Amniotic stem cell (primary cell): ENCODE measurements around the gene PRKN.

ENCODE experiments used
- DNase-seq: peaks from one replicate; lab custom pipeline; 2025; lab: John Stamatoyannopoulos, UW

Gene PRKN

DNA sequence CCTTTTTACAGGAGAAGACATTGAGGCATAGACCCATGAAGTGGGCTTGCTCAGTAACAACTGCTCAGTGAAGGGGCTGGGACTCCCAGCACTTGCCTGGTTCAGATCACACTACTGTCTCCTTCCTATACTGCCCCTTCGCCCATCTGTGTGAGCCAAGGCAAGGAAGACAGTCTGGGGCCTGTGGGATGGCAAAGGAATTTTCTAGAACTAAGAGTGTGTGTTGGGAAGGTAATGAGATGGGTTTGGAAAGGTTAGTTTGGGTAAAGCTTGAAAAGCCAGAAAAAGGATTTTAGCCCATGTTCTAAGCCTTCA lies 1240.4 kb downstream of the PRKN start:
- DNase-seq: no peak

GRCh38 chr6:161486361-161487216 lies 1241.0 kb downstream of the PRKN start:
- DNase-seq: peak; percentile 52

DNA sequence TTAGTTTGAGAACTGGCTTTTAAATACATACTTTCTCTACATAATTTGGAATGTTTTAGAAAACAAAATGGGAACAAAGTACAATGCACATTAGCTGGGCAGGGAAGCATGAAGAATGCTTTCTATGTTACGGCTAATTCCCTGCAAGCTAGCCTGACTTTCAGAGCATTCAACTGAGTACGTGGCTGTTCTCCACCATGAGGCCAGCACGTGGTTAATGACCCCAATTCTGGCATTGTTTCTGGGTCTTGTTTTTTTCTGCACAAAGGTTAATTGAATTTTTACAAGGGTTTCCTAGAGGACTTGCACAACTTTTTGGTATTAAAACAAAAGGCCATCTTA lies 1245.1 kb downstream of the PRKN start:
- DNase-seq: no peak

DNA sequence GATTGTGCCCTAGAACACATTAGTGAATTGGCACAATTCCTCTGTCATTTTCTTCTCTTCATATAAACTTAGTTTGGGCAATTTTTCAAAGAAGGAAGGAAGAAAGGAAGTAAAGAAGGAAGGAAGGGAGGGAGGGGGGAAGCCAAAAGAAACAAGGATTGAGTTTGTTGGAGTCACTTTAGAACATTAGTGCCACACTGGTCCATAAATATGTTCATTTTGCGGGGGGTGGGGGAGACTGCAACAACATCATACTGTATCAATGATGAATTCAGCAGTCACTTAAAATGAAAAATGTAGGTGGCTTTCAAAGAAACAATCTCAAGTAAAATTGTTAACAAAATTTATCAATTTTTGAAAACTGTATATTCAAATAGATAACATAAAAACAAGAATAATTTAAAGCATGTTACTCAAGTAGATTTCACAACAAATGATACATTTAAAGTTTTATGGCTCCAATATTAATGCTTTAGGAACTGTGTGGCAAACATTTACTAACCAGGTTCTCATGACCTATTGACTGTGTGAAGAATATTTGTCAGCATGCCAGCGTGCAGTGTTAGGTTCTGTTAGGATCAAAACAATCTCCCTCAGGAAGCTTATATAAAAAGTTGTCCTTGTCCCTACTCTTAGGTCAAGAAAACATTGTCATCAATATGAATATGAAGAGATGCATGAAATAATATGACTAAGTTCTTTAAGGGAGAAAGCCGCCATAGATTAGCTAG lies 1245.6 kb downstream of the PRKN start:
- DNase-seq: no peak

DNA sequence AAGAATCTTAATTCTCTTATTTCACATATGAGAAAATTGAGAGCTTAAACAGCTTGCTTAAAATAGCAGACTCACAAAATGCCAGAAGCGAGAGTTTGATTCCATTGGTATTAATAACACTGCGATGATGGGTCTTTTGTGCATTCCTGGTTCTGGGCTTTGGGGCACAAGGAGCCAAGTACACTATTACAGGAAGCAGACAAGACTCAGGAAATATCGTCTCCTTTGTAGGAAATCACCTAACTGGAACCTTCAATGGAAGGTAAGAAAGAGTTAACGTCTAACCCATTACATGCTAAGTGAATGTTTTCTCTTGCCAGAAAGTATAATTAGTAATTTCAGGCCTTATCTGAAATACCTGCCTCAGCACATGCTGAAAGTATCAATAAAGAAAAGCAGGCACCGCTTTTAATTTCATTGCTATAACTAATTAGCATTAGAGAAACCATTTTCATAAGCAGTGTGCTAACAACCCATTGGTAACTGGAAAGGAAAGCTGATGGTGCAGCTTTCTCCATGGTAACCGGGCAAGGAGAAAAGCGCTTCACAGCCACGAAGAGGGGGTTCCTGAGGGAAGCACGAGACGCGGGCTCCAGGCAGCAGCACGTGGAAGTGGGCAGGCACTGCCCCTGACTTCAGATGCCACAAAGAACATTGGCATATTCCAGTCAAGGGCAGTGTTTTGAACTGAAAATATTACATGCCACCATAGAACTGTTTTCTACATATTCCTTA lies 1247.0 kb downstream of the PRKN start:
- no peak for DNase-seq

DNA sequence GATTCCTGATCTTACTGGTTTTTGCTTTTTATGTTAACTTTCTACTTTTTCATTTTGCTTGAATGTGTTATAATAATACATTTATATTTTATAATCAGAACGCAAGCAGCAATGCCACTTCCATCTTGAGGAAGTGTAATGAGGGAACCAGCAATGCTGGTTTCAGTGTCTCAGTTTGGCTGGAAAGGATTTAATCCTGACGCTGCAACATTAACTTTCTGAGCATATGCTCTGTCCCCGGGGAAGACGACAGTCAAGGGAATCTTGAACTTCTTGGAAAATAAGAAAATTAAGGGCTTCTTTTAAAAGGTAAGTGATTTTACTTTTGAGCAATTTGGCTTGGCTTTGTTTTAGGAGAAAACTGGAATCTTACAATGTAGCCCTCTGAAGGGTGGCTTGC lies 1248.2 kb downstream of the PRKN start:
- no peak for DNase-seq

DNA sequence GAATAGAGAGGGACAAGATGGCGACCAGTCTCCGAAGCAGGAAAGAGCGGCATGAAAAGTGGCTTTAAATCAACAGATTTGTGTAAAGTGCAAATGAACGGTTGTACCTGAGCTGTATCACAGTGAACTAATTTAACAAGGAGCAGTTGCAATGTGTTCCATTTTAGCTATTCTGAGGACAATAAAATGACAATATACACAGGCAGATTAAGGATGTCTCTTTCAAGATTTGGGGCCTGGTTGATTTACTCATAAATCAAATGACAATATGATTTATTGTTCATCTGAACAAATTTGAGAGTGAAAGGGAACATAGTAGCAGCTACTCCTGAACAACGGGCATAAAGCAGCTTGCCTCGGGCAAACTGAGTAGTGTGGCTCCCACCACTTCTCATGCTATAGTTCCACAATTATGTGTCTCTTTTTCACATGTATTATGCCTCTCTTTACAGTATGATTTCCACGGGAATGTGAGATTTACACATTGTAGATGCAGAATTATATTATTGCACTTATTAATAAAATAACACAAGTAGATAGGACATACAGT lies 1249.6 kb downstream of the PRKN start:
- DNase-seq: no peak

DNA sequence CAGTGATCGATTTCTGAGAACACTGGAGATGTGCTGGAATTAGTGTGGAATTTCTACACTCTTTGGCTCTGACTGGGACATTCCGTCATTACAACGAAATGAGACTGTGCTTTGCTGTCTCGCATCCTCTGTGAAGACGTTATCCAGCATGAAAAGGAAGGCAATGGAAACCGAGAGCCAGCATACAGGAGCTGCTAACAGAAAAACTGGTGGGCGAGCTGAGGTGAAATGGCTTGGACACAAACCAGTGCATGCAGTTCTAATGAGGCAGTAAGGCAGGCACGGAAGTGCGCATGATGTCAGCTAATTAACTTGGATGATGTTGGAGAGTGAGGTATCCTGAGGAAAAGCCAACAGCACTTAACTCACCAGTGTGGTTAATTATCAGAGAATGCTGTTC lies 1250.9 kb downstream of the PRKN start:
- no peak for DNase-seq

- no peak for DNase-seq
Observed at GRCh38 chr6:161465403-161465802, 1262.2 kb downstream of the PRKN start.

DNA sequence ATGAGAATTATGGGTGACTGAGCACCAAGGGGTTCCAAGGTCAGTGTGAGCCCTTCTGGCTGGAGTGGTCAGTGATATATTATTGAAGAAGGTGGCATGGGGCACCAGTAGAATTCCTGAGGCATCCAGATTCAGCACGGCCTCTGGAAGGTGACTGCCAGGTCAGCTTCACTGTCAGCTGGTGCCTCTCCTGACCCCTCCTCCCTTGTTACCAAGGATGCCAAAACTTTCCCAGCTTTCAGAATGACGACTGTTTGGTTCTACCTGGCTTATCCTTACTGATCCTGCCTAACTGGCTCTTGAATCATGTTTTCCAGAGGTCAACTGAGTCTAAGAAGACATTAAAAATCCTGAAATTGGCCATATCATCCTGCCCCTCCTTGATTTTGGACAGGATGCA lies 1264.5 kb downstream of the PRKN start:
- no peak for DNase-seq

DNA sequence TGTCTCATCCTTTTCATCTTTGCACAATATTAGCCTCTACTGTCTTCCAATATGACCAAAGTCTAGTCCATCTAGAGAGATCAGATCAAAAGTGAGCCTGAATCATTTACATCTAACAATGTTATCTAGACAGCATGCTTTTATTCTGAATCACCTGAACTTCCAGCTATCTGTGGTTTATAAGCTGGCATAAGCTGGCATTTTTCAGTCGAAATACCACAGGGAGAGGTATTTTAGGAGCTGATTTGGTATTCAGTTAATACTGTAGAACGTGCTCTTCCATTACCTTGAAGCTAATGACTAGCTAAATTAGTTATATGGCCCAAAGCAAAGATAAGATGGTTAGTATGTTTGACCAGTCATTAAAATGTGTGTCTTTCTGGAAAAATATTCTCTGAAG lies 1265.4 kb downstream of the PRKN start:
- DNase-seq: no peak

DNA sequence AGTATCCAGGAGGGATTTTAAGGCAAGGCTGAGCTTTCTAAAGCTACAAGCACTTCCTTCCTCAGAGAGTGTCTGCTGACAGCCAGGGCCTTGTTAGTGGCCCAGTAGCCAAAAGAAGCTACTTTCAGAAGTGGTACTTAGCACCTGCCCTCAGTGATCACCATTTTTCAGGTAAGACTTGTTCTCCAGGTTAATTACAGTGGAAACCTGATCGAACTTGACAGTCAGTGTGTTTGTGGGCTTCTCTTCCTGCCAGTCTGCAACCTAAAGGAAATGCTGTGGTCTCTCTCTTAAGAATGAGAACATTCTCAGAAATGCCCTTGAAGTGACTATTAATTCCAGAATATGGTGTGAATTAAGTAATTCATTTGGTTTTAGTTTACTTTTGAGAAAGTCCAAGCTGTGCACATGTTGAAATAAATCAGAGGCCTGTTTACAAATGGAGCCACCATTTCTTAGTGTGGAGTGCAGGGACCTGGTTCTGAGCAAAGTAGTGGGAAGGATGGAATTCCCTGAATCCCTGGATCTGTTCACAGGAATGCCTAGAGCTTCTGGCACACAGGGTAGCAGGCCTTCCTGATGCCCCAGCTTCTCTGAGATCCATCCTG lies 1268.5 kb downstream of the PRKN start:
- no peak for DNase-seq

GRCh38 chr6:161458201-161458951 lies 1269.2 kb downstream of the PRKN start:
- no peak for DNase-seq

GRCh38 chr6:161455848-161456247 lies 1271.7 kb downstream of the PRKN start:
- DNase-seq: no peak

GRCh38 chr6:161453558-161453957 lies 1274.0 kb downstream of the PRKN start:
- no peak for DNase-seq

GRCh38 chr6:161452241-161452640 lies 1275.3 kb downstream of the PRKN start:
- no peak for DNase-seq

DNA sequence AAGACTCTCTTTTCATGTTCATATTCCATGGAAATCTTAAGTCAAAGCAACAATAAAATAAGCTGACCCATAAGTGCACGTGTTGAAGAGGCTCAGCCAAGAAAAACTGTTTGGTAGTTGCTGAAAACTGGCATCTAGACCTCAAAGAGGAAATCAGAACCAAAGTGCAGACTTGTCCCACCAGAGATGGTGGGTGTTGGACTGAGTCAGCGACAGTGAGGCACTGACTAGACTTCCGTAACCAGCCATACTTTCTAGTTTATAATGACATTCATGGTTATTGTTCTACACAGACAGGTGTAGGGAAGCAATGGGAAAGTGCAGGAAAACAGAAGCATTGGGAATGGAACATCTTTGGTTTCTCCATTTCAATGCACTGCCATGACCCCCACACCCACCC lies 1278.0 kb downstream of the PRKN start:
- no peak for DNase-seq

GRCh38 chr6:161446949-161447348 lies 1280.6 kb downstream of the PRKN start:
- DNase-seq: no peak

DNA sequence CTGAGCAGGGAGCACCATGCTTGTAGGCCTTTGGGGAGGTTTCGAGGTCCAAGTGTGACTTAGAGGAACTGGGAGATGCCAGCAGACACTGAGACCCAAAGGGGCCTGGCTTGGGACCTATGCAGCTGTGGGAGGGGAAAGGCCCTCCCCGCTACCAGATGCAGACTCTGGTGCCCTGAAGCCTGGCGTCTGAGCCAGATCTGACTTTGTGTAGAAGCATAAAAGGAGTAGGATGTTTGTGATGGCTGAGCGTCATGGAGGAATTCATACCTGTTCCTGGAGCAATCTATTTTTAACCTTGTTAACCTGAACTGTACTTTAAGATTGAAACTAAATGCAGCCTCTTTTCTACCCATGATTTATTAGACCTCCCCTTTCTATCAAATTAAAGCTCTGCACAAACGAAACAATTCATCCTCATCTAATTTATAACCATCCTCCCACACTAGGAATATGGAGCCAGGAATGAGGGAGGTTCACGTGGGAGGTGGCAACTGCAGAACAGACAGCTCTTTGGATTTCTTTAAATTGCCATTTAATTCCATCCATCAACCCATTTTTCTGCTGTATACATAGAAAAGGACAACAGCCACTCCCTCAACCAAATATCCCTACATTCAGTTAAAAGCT lies 1281.2 kb downstream of the PRKN start:
- no peak for DNase-seq

DNA sequence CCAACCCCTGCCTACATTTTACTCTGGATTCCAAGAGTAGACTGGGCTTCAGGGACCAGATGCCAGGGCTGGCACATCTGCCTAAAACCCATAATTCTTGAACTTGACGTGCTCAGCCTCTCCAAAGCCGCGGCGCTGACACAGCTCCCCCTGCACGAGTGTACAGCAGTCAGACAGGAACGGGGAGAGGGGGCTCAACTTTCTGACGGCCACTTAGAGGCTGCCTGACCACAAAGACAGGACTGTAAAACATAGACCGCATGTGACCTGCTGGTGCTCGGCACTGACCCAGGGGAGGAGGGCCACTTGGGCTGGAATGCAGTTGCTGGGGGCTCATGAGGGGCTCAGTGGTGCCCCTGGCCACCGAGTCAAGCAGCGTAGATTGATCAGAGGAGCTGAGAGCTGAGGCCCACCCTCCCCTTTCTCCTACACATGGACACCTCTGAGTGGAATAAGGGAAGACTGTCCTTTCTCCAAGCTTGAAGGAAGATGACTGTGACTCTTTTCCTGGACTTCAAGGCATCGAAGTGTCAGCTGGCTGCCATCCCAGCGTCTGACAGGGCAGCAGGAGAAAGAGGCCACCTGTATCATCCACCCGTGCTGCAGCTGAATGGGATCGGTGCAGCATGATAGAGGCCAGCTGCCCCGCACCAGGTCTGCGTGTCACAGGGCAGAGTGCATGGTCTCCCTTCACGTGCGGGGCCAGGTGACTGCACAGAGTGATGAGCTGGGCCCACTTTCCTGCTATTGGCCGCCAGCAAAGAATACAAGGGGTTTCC lies 1282.4 kb downstream of the PRKN start:
- no peak for DNase-seq
